Neural crest cell (in vitro differentiated cells): ENCODE data around the gene JPH3. TPM values are rescaled to one million over a fixed set of nuclear protein-coding genes. Genes with fewer than 3 reads are reported as not detected.
A peak's percentile ranks its signal among the peaks of the same experiment; 100 is the strongest.
"Not testable (repeated sequence)": the region's sequence is repeated elsewhere in the genome, so short reads cannot be mapped to it uniquely, and the experiment has no call there.

Experiments
- DNase-seq: peaks from one replicate; pipeline ENCODE4 v3.0.0; 2021; ENCODE audit warnings: low read depth, mixed read lengths, low spot score
- H3K27ac Mint-ChIP-seq: one replicate; pipeline ENCODE4 v1.8.0; 2021; ENCODE audit warnings: mild to moderate bottlenecking, mixed read lengths; ENCODE audit not compliant: unreplicated experiment
- H3K27me3 Mint-ChIP-seq: 2 replicates; pipeline ENCODE4 v1.8.0; 2021; ENCODE audit warnings: low read depth, mild to moderate bottlenecking, mixed read lengths
- H3K36me3 Mint-ChIP-seq: 2 replicates; pipeline ENCODE4 v1.8.0; 2021; ENCODE audit warnings: low read depth, mild to moderate bottlenecking, mixed read lengths
- H3K4me1 Mint-ChIP-seq: 2 replicates; pipeline ENCODE4 v1.8.0; 2021; ENCODE audit warnings: mixed read lengths
- H3K4me3 Mint-ChIP-seq: one replicate; pipeline ENCODE4 v1.8.0; 2021; ENCODE audit warnings: mild to moderate bottlenecking, mixed read lengths
- H3K9me3 Mint-ChIP-seq: 2 replicates; pipeline ENCODE4 v1.8.0; 2021; ENCODE audit warnings: mixed read lengths
- total RNA-seq: library from RNA; stranded (reverse); gene quantifications from 2 replicates; pipeline ENCODE4 v1.2.1, GENCODE V29; 2021
- TF ChIP-seq, protein P1 (sequence below): fragments of 200-600 bp; sonication (generic); conservative IDR thresholded peaks from 2 replicates; pipeline ENCODE4 v1.5.0; 2021; ENCODE audit warnings: antibody characterized with exemption, mild to moderate bottlenecking

Gene JPH3
- total RNA-seq, 1 donor from 2014 or later: 9.1 TPM

DNA sequence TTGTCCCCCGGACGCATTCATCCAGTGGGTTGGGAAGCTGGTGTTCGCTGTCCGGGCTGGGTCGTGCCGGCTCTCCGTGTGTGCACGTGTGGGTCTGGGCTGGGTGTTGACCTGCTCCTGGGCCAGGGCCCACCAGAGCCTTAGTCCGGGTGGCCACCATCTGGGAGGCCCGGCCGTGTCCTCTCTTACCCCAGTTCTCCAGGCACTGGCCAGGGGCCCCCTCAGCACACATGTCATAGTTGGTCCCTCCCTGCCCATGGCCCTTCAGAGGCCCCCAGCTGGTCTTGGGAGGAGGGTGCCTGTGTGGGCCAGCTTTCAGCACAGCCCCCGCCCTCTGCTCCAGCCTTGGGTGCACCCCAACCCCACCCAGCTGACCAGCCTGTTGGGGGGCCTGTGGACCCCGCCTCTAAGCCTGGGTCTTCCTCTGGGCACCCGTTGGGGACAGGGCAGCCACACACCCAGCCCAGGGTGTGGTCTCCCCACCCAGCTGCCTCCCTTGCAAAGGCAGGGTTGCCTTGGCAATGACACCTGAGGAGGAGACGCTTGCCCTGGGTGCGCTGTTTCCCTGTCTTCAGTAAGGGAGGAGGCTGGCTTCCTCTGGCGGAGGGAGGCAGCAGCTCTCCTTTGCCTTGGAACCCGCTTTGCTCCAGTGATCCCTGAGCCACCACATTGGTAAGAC lies 77.4 kb downstream of the JPH3 start:
- no peaks in the 10 kb centered on the region for H3K9me3 Mint-ChIP-seq
- DNase-seq: no peak
- TF ChIP-seq, protein P1, sequence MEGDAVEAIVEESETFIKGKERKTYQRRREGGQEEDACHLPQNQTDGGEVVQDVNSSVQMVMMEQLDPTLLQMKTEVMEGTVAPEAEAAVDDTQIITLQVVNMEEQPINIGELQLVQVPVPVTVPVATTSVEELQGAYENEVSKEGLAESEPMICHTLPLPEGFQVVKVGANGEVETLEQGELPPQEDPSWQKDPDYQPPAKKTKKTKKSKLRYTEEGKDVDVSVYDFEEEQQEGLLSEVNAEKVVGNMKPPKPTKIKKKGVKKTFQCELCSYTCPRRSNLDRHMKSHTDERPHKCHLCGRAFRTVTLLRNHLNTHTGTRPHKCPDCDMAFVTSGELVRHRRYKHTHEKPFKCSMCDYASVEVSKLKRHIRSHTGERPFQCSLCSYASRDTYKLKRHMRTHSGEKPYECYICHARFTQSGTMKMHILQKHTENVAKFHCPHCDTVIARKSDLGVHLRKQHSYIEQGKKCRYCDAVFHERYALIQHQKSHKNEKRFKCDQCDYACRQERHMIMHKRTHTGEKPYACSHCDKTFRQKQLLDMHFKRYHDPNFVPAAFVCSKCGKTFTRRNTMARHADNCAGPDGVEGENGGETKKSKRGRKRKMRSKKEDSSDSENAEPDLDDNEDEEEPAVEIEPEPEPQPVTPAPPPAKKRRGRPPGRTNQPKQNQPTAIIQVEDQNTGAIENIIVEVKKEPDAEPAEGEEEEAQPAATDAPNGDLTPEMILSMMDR: no peak
- H3K4me1 Mint-ChIP-seq: peaks cover 6% of the 10 kb centered on the region
- no peak overlapping the region for H3K4me3 Mint-ChIP-seq
- no peaks in the 10 kb centered on the region for H3K36me3 Mint-ChIP-seq
- no peaks in the 10 kb centered on the region for H3K27me3 Mint-ChIP-seq
- no peak overlapping the region for H3K27ac Mint-ChIP-seq

DNA sequence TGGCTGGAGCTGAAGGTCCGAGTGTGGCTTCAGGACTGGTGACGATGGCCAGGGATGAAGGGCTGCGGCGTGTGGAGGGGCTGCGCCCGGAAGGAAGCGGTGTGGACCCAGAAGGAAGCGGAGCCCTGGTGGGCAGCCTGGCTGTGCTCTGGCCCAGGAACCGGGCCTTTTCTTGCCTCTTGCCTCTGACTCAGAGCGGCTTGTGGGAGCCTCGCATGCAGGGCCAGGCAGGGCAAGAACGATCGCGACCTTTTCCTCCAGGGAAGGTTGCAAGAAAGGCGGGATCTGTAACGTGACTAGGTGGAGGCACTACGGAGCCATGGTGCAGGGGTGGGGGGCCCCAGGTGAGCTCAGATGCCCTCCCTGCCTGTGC lies 78.0 kb downstream of the JPH3 start:
- no peak overlapping the region for H3K4me3 Mint-ChIP-seq
- no peaks in the 10 kb centered on the region for H3K27me3 Mint-ChIP-seq
- H3K36me3 Mint-ChIP-seq: no peaks in the 10 kb centered on the region
- TF ChIP-seq, protein P1: no peak
- H3K9me3 Mint-ChIP-seq: no peaks in the 10 kb centered on the region
- DNase-seq: no peak
- peaks cover 6% of the 10 kb centered on the region for H3K4me1 Mint-ChIP-seq
- no peak overlapping the region for H3K27ac Mint-ChIP-seq

- H3K9me3 Mint-ChIP-seq, H3K27me3 Mint-ChIP-seq, H3K27ac Mint-ChIP-seq, H3K4me1 Mint-ChIP-seq, H3K36me3 Mint-ChIP-seq, DNase-seq, H3K4me3 Mint-ChIP-seq: not testable (repeated sequence)
Observed at GRCh38 chr16:87681051-87681602, 78.8 kb downstream of the JPH3 start.

GRCh38 chr16:87681981-87682570 lies 79.8 kb downstream of the JPH3 start:
- Mint-ChIP-seq H3K4me3 (no peak overlapping the region), H3K27ac (peak overlapping the region; percentile 43), H3K9me3 (no peaks in the 10 kb centered on the region), H3K4me1 (no peaks in the 10 kb centered on the region), H3K27me3 (no peaks in the 10 kb centered on the region), H3K36me3 (no peaks in the 10 kb centered on the region)
- no peak for DNase-seq
- TF ChIP-seq, protein P1: peak; percentile 22

GRCh38 chr16:87682852-87683399 lies 80.6 kb downstream of the JPH3 start:
- Mint-ChIP-seq H3K4me1 (no peaks in the 10 kb centered on the region), H3K27me3 (no peaks in the 10 kb centered on the region), H3K9me3 (no peaks in the 10 kb centered on the region), H3K4me3 (no peak overlapping the region), H3K36me3 (no peaks in the 10 kb centered on the region), H3K27ac (peak overlapping the region; percentile 43)
- DNase-seq: no peak
- TF ChIP-seq, protein P1: no peak
